Neural cell (in vitro differentiated cells): ENCODE results near the gene ZNF70. TPM values are rescaled to one million over a fixed set of nuclear protein-coding genes. Genes with fewer than 3 reads are reported as not detected.

Source experiments
- H2AFZ ChIP-seq: fragments of 200-600, 300-800 bp; sonication (generic), shearing (Covaris generic); 2 replicates; pipeline ENCODE4 v1.6.0; 2014; ENCODE audit warnings: low read depth, mild to moderate bottlenecking, antibody characterized with exemption, low read length, moderate library complexity
- H3F3A ChIP-seq: fragments of 200-600 bp; shearing (Covaris generic); 2 replicates; pipeline ENCODE4 v1.6.1; 2016; ENCODE audit warnings: mild to moderate bottlenecking, moderate library complexity, mixed read lengths, antibody characterized with exemption, low read length; ENCODE audit not compliant: insufficient read depth, poor library complexity, severe bottlenecking
- H3K27ac ChIP-seq: fragments of 200-600, 300-800 bp; sonication (generic), shearing (Covaris generic); 2 replicates; pipeline ENCODE4 v1.5.1; 2014; ENCODE audit warnings: mild to moderate bottlenecking, low read length, moderate library complexity
- H3K27me3 ChIP-seq: fragments of 300-800, 200-600 bp; sonication (generic), shearing (Covaris generic); 2 replicates; pipeline ENCODE4 v1.6.0; 2014; ENCODE audit warnings: mild to moderate bottlenecking, low read depth, low read length, moderate library complexity; ENCODE audit not compliant: insufficient read depth
- H3K36me3 ChIP-seq: fragments of 300-800, 200-600 bp; sonication (generic), shearing (Covaris generic); 2 replicates; pipeline ENCODE4 v1.5.1; 2014; ENCODE audit warnings: mild to moderate bottlenecking, antibody characterized with exemption, low read length, moderate library complexity; ENCODE audit not compliant: insufficient read depth
- H3K4me2 ChIP-seq: fragments of 300-800, 200-600 bp; sonication (generic), shearing (Covaris generic); 2 replicates; pipeline ENCODE4 v1.6.0; 2014; ENCODE audit warnings: mild to moderate bottlenecking, low read length
- H3K4me3 ChIP-seq: fragments of 300-800, 200-600 bp; sonication (generic), shearing (Covaris generic); 2 replicates; pipeline ENCODE4 v1.5.1; 2014; ENCODE audit warnings: mild to moderate bottlenecking, low read length, moderate library complexity
- H3K79me2 ChIP-seq: fragments of 200-600 bp; shearing (Covaris generic); replicated peaks from 2 replicates; pipeline ENCODE4 v1.6.0; 2014; ENCODE audit warnings: mild to moderate bottlenecking, low read length, moderate library complexity; ENCODE audit not compliant: insufficient read depth
- H3K9ac ChIP-seq: fragments of 300-800, 200-600 bp; sonication (generic), shearing (Covaris generic); 2 replicates; pipeline ENCODE4 v1.6.1; 2016; ENCODE audit warnings: mild to moderate bottlenecking, low read length, mixed read lengths
- H3K9me2 ChIP-seq: fragments of 200-600 bp; shearing (Covaris generic); 2 replicates; pipeline ENCODE4 v1.6.1; 2016; ENCODE audit warnings: mild to moderate bottlenecking, low read length, mixed read lengths; ENCODE audit not compliant: insufficient read depth
- H3K9me3 ChIP-seq: fragments of 200-600, 300-800 bp; sonication (generic), shearing (Covaris generic); 2 replicates; pipeline ENCODE4 v1.6.1; 2016; ENCODE audit warnings: mild to moderate bottlenecking, mixed run types, low read length, moderate library complexity, mixed read lengths
- H4K20me1 ChIP-seq: fragments of 200-600 bp; shearing (Covaris generic); 2 replicates; pipeline ENCODE4 v1.6.1; 2016; ENCODE audit warnings: mild to moderate bottlenecking, mixed run types; ENCODE audit not compliant: insufficient read depth
- EP300 ChIP-seq: fragments of 450-650 bp; conservative IDR thresholded peaks from 2 replicates; pipeline ENCODE4 v1.6.1; 2014; ENCODE audit warnings: antibody characterized with exemption, mild to moderate bottlenecking, moderate library complexity; ENCODE audit not compliant: poor library complexity, severe bottlenecking
- EZH2 ChIP-seq: fragments of 200-600, 300-800 bp; shearing (Covaris generic), sonication (generic); IDR thresholded peaks from 2 replicates; pipeline ENCODE4 v1.6.1; 2014; ENCODE audit warnings: antibody characterized with exemption, low read length, borderline replicate concordance, mild to moderate bottlenecking; ENCODE audit not compliant: insufficient read depth, poor library complexity, severe bottlenecking
- MXI1 ChIP-seq: fragments of 450-650 bp; conservative IDR thresholded peaks from 2 replicates; pipeline ENCODE4 v1.6.1; 2014; ENCODE audit warnings: antibody characterized with exemption, mild to moderate bottlenecking; ENCODE audit not compliant: poor library complexity, severe bottlenecking
- POLR2AphosphoS5 ChIP-seq: IDR thresholded peaks from 2 replicates; pipeline ENCODE4 v1.6.1; 2012
- RAD21 ChIP-seq: fragments of 450-650 bp; conservative IDR thresholded peaks from 2 replicates; pipeline ENCODE4 v1.6.1; 2014; ENCODE audit warnings: antibody characterized with exemption, mild to moderate bottlenecking, moderate library complexity
- SMC3 ChIP-seq: fragments of 450-650 bp; conservative IDR thresholded peaks from 2 replicates; pipeline ENCODE4 v1.6.1; 2014; ENCODE audit warnings: antibody characterized with exemption, mild to moderate bottlenecking, moderate library complexity; ENCODE audit not compliant: poor library complexity
- TAF1 ChIP-seq: IDR thresholded peaks from 2 replicates; pipeline ENCODE4 v1.6.1; 2012; ENCODE audit warnings: low read depth
- polyA plus RNA-seq: library from polyadenylated mRNA; depleted of rRNA; stranded (reverse); fragments of >200 nt; gene quantifications from 2 replicates; pipeline ENCODE4 v1.2.3, GENCODE V29; 2014
- TF ChIP-seq, protein P1 (sequence below): IDR thresholded peaks from 2 replicates; pipeline ENCODE4 v1.6.1; 2012; ENCODE audit warnings: borderline replicate concordance
- TF ChIP-seq, protein P2 (sequence below): fragments of 450-650 bp; IDR thresholded peaks from 2 replicates; pipeline ENCODE4 v1.5.1; 2014; ENCODE audit warnings: antibody characterized with exemption, mild to moderate bottlenecking, moderate library complexity; ENCODE audit not compliant: poor library complexity, severe bottlenecking

Gene ZNF70
- polyA plus RNA-seq, 1 donor from 2014 or later = 1.3 TPM

DNA sequence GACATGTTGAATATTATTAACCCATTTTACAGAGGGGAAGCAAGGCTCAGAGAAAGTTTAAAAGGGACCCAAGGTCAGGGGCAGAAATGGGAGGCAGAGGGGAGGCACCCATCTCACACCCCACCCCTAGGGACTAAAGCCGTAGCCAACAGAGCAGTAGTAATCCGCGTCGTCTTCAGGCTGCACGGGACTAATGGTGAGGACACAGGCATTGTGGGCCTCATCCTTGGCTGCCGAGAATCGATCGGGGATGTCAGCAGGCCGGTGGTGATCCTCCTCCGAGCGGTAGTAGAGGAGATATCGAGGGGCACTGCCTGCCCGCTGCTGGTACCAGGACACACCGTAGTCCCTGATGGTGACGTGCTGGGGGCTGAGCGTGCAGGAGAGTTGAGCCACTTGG lies 1.8 kb upstream of the ZNF70 start:
- Histone ChIP-seq H3K27ac (no peak overlapping the region), H3K9ac (no peak overlapping the region), H3F3A (no peaks in the 10 kb centered on the region), H3K36me3 (no peaks in the 10 kb centered on the region), H3K9me3 (no peaks in the 10 kb centered on the region), H2AFZ (no peak overlapping the region), H3K79me2 (peaks cover 6% of the 10 kb centered on the region), H3K27me3 (no peaks in the 10 kb centered on the region), H4K20me1 (no peaks in the 10 kb centered on the region), H3K9me2 (no peaks in the 10 kb centered on the region), H3K4me3 (no peak overlapping the region), H3K4me2 (no peak overlapping the region)
- TF ChIP-seq, protein P1, sequence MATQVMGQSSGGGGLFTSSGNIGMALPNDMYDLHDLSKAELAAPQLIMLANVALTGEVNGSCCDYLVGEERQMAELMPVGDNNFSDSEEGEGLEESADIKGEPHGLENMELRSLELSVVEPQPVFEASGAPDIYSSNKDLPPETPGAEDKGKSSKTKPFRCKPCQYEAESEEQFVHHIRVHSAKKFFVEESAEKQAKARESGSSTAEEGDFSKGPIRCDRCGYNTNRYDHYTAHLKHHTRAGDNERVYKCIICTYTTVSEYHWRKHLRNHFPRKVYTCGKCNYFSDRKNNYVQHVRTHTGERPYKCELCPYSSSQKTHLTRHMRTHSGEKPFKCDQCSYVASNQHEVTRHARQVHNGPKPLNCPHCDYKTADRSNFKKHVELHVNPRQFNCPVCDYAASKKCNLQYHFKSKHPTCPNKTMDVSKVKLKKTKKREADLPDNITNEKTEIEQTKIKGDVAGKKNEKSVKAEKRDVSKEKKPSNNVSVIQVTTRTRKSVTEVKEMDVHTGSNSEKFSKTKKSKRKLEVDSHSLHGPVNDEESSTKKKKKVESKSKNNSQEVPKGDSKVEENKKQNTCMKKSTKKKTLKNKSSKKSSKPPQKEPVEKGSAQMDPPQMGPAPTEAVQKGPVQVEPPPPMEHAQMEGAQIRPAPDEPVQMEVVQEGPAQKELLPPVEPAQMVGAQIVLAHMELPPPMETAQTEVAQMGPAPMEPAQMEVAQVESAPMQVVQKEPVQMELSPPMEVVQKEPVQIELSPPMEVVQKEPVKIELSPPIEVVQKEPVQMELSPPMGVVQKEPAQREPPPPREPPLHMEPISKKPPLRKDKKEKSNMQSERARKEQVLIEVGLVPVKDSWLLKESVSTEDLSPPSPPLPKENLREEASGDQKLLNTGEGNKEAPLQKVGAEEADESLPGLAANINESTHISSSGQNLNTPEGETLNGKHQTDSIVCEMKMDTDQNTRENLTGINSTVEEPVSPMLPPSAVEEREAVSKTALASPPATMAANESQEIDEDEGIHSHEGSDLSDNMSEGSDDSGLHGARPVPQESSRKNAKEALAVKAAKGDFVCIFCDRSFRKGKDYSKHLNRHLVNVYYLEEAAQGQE = no peak
- TF ChIP-seq, protein P2, sequence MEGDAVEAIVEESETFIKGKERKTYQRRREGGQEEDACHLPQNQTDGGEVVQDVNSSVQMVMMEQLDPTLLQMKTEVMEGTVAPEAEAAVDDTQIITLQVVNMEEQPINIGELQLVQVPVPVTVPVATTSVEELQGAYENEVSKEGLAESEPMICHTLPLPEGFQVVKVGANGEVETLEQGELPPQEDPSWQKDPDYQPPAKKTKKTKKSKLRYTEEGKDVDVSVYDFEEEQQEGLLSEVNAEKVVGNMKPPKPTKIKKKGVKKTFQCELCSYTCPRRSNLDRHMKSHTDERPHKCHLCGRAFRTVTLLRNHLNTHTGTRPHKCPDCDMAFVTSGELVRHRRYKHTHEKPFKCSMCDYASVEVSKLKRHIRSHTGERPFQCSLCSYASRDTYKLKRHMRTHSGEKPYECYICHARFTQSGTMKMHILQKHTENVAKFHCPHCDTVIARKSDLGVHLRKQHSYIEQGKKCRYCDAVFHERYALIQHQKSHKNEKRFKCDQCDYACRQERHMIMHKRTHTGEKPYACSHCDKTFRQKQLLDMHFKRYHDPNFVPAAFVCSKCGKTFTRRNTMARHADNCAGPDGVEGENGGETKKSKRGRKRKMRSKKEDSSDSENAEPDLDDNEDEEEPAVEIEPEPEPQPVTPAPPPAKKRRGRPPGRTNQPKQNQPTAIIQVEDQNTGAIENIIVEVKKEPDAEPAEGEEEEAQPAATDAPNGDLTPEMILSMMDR = no peak
- no peak for TF ChIP-seq POLR2AphosphoS5
- no peak for TF ChIP-seq TAF1
- TF ChIP-seq EP300 = no peak
- no peak for TF ChIP-seq EZH2
- no peak for TF ChIP-seq SMC3
- no peak for TF ChIP-seq MXI1
- TF ChIP-seq RAD21 = no peak

DNA sequence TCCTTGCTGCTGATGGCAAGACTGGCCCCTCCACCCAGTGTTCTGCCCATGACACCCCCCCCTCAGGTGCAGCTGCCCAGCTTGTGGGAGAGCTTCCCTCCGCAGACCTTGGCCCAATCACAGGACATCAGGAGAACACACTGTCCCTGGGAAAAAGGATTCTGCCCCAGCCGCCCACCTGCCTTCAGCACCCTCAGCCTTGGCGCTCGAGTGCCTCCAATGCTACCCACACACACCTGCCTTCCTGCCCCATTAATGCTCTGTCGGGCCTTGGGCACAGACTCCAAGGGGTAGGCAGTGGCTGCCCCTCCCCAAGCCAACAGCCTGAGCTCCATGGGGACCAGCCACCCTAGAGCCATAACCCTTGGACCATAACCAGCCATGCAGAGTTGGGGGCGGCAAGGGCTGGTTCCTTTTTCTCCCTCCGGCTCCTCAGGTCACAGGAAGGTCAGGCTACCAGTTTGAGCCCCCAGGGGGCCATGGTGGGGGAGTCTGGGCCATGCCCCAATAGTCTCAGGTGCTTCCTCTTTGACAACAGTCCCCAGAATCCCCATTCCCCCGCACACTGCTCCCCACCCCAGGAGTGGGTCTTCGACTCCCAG lies 1.3 kb upstream of the ZNF70 start:
- H3K36me3 ChIP-seq = no peaks in the 10 kb centered on the region
- H3K4me2 ChIP-seq = no peak overlapping the region
- TF ChIP-seq, protein P1 = no peak
- TF ChIP-seq TAF1 = no peak
- TF ChIP-seq, protein P2 = no peak
- no peak for TF ChIP-seq RAD21
- TF ChIP-seq MXI1 = no peak
- TF ChIP-seq POLR2AphosphoS5 = no peak
- TF ChIP-seq EP300 = no peak
- TF ChIP-seq EZH2 = no peak
- no peak for TF ChIP-seq SMC3
- H3K79me2 ChIP-seq = peaks cover 6% of the 10 kb centered on the region
- no peaks in the 10 kb centered on the region for H3F3A ChIP-seq
- no peak overlapping the region for H2AFZ ChIP-seq
- no peak overlapping the region for H3K27ac ChIP-seq
- no peaks in the 10 kb centered on the region for H3K27me3 ChIP-seq
- H3K9me3 ChIP-seq = no peaks in the 10 kb centered on the region
- H3K9ac ChIP-seq = no peak overlapping the region
- H4K20me1 ChIP-seq = no peaks in the 10 kb centered on the region
- H3K9me2 ChIP-seq = no peaks in the 10 kb centered on the region
- no peak overlapping the region for H3K4me3 ChIP-seq
